HG02840 (cell line): ENCODE results near the gene CAMTA1.
"Not testable (repeated sequence)": the region's sequence is repeated elsewhere in the genome, so short reads cannot be mapped to it uniquely, and the experiment has no call there.

Experiments used
- ATAC-seq: cut with Tn5 transposase; IDR thresholded peaks from one replicate; pipeline ENCODE4 v1.9.1; 2021; ENCODE audit warnings: mild to moderate bottlenecking, moderate library complexity, moderate number of reproducible peaks; ENCODE audit not compliant: unreplicated experiment, low FRiP score

Gene CAMTA1

GRCh38 chr1:7303554-7304317 lies 518.5 kb downstream of the CAMTA1 start:
- no peak for ATAC-seq

- ATAC-seq, result no peak
Measured at GRCh38 chr1:7313081-7313546, 527.9 kb downstream of the CAMTA1 start.

GRCh38 chr1:7313826-7314225 lies 528.6 kb downstream of the CAMTA1 start:
- no peak for ATAC-seq

GRCh38 chr1:7315316-7315715 lies 530.1 kb downstream of the CAMTA1 start:
- ATAC-seq, result no peak

- no peak for ATAC-seq
Measured at GRCh38 chr1:7315946-7316345, 530.7 kb downstream of the CAMTA1 start.

GRCh38 chr1:7317888-7318287 lies 532.6 kb downstream of the CAMTA1 start:
- no peak for ATAC-seq

GRCh38 chr1:7319196-7319595 lies 533.9 kb downstream of the CAMTA1 start:
- no peak for ATAC-seq

GRCh38 chr1:7320661-7321060 lies 535.4 kb downstream of the CAMTA1 start:
- ATAC-seq, result no peak

GRCh38 chr1:7322283-7322785 lies 537.1 kb downstream of the CAMTA1 start:
- ATAC-seq, result no peak

- ATAC-seq, result no peak
Measured at GRCh38 chr1:7322912-7323311, 537.7 kb downstream of the CAMTA1 start.

- no peak for ATAC-seq
Measured at GRCh38 chr1:7325254-7325653, 540.0 kb downstream of the CAMTA1 start.

GRCh38 chr1:7326366-7326765 lies 541.1 kb downstream of the CAMTA1 start:
- ATAC-seq, result no peak

- ATAC-seq, result no peak
Measured at GRCh38 chr1:7327849-7328248, 542.6 kb downstream of the CAMTA1 start.

- no peak for ATAC-seq
Measured at GRCh38 chr1:7329868-7330615, 544.8 kb downstream of the CAMTA1 start.

- not testable (repeated sequence) for ATAC-seq
Measured at GRCh38 chr1:7330726-7331125, 545.5 kb downstream of the CAMTA1 start.

- no peak for ATAC-seq
Measured at GRCh38 chr1:7331926-7332535, 546.8 kb downstream of the CAMTA1 start.

- no peak for ATAC-seq
Measured at GRCh38 chr1:7333094-7333493, 547.8 kb downstream of the CAMTA1 start.

- ATAC-seq, result no peak
Measured at GRCh38 chr1:7333620-7334019, 548.4 kb downstream of the CAMTA1 start.

- no peak for ATAC-seq
Measured at GRCh38 chr1:7334475-7335035, 549.3 kb downstream of the CAMTA1 start.

GRCh38 chr1:7335224-7335879 lies 550.1 kb downstream of the CAMTA1 start:
- no peak for ATAC-seq
